K562 (cell line): ENCODE data around the gene ARHGEF26. TPM values are rescaled to one million over a fixed set of nuclear protein-coding genes. Genes with fewer than 3 reads are reported as not detected.

Experiments
- ATAC-seq: fragments of 200-7000 bp; cut with Tn5 transposase; 3 replicates; pipeline ENCODE4 v1.9.1; 2020; ENCODE audit warnings: moderate library complexity
- BruUV-seq: library from RNA; stranded (reverse); fragments of 400-500 nt; replicated peaks from 2 replicates; lab custom pipeline; 2021; lab: Mats Ljungman, UMichigan
- CTCF ChIA-PET: fragments of 300-600 bp; formaldehyde crosslinking; extraction: SDS; loops from one replicate; lab custom pipeline; 2021; ENCODE audit warnings: low intra/inter-chr PET ratio; lab: Yijun Ruan, JAX
- POLR2A ChIA-PET: fragments of 300-600, 350-650 bp; sonication (Branson Sonifier 250); formaldehyde crosslinking; extraction: SDS; loops from one replicate; lab custom pipeline; 2021; ENCODE audit warnings: antibody characterized with exemption, inconsistent platforms; lab: Yijun Ruan, JAX
- DNase-seq, 4 experiments: peaks; one replicate each; pipeline versions ENCODE4 v3.0.0 to v3.0.0-alpha.2; 2011 to 2018; ENCODE audit warnings: low spot score in 3 of 4, mixed read lengths in 3 of 4; ENCODE audit errors: extremely low read depth in 1 of 4
- FAIRE-seq: peaks from 2 replicates; lab custom pipeline; 2011; peaks lifted over from hg19 to GRCh38; lab: Jason Lieb, UNC
- H2AFZ ChIP-seq: 2 replicates; pipeline ENCODE4 v1.6.0; 2011; ENCODE audit warnings: low read depth, low read length, control low read depth, inconsistent platforms
- H3K27ac ChIP-seq: fragments of 200-600 bp; 3 replicates; pipeline ENCODE4 v1.8.0; 2011; ENCODE audit warnings: low read depth, mild to moderate bottlenecking, control low read depth, inconsistent platforms, low read length, moderate library complexity, mixed read lengths; ENCODE audit errors: extremely low read depth
- H3K27me3 ChIP-seq, 2 experiments: fragments of 300-600 bp in 1 of 2; 2 replicates in 1 of 2; 3 replicates in 1 of 2; pipeline versions ENCODE4 v1.6.0 to v1.8.0; 2011; ENCODE audit warnings: inconsistent platforms in 2 of 2, low read length in 2 of 2, mild to moderate bottlenecking in 1 of 2, mixed read lengths in 1 of 2, moderate library complexity in 1 of 2; ENCODE audit not compliant: control insufficient read depth in 2 of 2, insufficient read depth in 2 of 2
- H3K36me3 ChIP-seq: fragments of 300-600 bp; 3 replicates; pipeline ENCODE4 v1.8.0; 2011; ENCODE audit warnings: mild to moderate bottlenecking, low read length, inconsistent platforms; ENCODE audit not compliant: control insufficient read depth, insufficient read depth
- H3K4me1 ChIP-seq, 2 experiments: fragments of 200-600 bp in 1 of 2; replicated peaks in 1 of 2; 2 replicates in 1 of 2; 3 replicates in 1 of 2; pipeline versions ENCODE4 v1.5.1 to v1.8.0; 2011; ENCODE audit warnings: inconsistent platforms in 2 of 2, low read length in 2 of 2, mild to moderate bottlenecking in 1 of 2, mixed read lengths in 1 of 2, moderate library complexity in 1 of 2; ENCODE audit not compliant: control insufficient read depth in 2 of 2, insufficient read depth in 2 of 2
- H3K4me2 ChIP-seq: 2 replicates; pipeline ENCODE4 v1.6.1; 2011; ENCODE audit warnings: low read length, control low read depth, inconsistent platforms, mixed read lengths; ENCODE audit not compliant: insufficient read depth
- H3K4me3 ChIP-seq: fragments of 200-600 bp; sonication (generic), shearing (Covaris generic); 2 replicates; pipeline ENCODE4 v1.5.1; 2016; ENCODE audit warnings: control low read depth, inconsistent platforms
- H3K79me2 ChIP-seq: fragments of 200-600 bp; 3 replicates; pipeline ENCODE4 v1.8.0; 2011; ENCODE audit warnings: low read length, inconsistent platforms; ENCODE audit not compliant: control insufficient read depth, insufficient read depth
- H3K9ac ChIP-seq, 2 experiments: 2 replicates each; pipeline versions ENCODE4 v1.6.0 to v1.6.1; 2011; ENCODE audit warnings: low read depth in 2 of 2, low read length in 2 of 2, control low read depth in 1 of 2, inconsistent platforms in 1 of 2, mild to moderate bottlenecking in 1 of 2, mixed read lengths in 1 of 2; ENCODE audit not compliant: insufficient read depth in 1 of 2
- H3K9me1 ChIP-seq: one replicate; pipeline ENCODE4 v1.6.0; 2011; ENCODE audit warnings: inconsistent platforms, mild to moderate bottlenecking, low read length, moderate library complexity; ENCODE audit not compliant: control insufficient read depth, insufficient read depth
- H3K9me3 ChIP-seq: replicated peaks from 2 replicates; pipeline ENCODE4 v1.5.1; 2011; ENCODE audit warnings: low read depth, low read length, inconsistent platforms; ENCODE audit not compliant: control insufficient read depth, insufficient read depth
- H4K20me1 ChIP-seq: replicated peaks from 2 replicates; pipeline ENCODE4 v1.6.1; 2011; ENCODE audit warnings: low read length, inconsistent platforms, mixed read lengths; ENCODE audit not compliant: control insufficient read depth, insufficient read depth
- CSDE1 ChIP-seq, 2 experiments: fragments of 450-650 bp; IDR thresholded peaks; 2 replicates each; pipeline ENCODE4 v1.6.1; 2016; ENCODE audit warnings: mild to moderate bottlenecking in 1 of 2
- ELF4 ChIP-seq: fragments of 450-650 bp; formaldehyde crosslinking; IDR thresholded peaks from 2 replicates; pipeline ENCODE4 v1.4.0; 2022; ENCODE audit warnings: missing genetic modification characterization
- EP300 ChIP-seq: IDR thresholded peaks from 2 replicates; pipeline ENCODE4 v1.6.1; 2012; ENCODE audit warnings: low read length, improper control_type of control experiment
- PCBP2 ChIP-seq: fragments of 200-400 bp; formaldehyde crosslinking; IDR thresholded peaks from 2 replicates; pipeline ENCODE4 v1.6.1; 2018; ENCODE audit warnings: low read length, low read depth, mild to moderate bottlenecking, moderate library complexity; ENCODE audit not compliant: poor library complexity, severe bottlenecking
- PHTF2 ChIP-seq: fragments of 250-450 bp; sonication (Bioruptor Pico); IDR thresholded peaks from 2 replicates; pipeline ENCODE4 v1.5.0; 2021; ENCODE audit warnings: mild to moderate bottlenecking
- RBM15 ChIP-seq: fragments of 200-400 bp; formaldehyde crosslinking; IDR thresholded peaks from 2 replicates; pipeline ENCODE4 v1.6.1; 2018; ENCODE audit warnings: mild to moderate bottlenecking, low read length, moderate library complexity; ENCODE audit not compliant: insufficient read depth
- RHOXF2B ChIP-seq: fragments of 250-450 bp; sonication (Bioruptor Pico); conservative IDR thresholded peaks from 2 replicates; pipeline ENCODE4 v1.5.1; 2021
- SRSF3 ChIP-seq: fragments of 200-400 bp; formaldehyde crosslinking; IDR thresholded peaks from 2 replicates; pipeline ENCODE4 v1.6.1; 2016; ENCODE audit warnings: mild to moderate bottlenecking, low read length, moderate library complexity; ENCODE audit not compliant: insufficient read depth
- TAF1 ChIP-seq: IDR thresholded peaks from 2 replicates; pipeline ENCODE4 v1.6.1; 2011; ENCODE audit warnings: mild to moderate bottlenecking, low read length, moderate library complexity; ENCODE audit not compliant: insufficient read depth, control insufficient read depth, severe bottlenecking; ENCODE audit errors: extremely low read depth
- TARDBP ChIP-seq: fragments of 450-650 bp; IDR thresholded peaks from 2 replicates; pipeline ENCODE4 v1.6.1; 2016
- TFAP4 ChIP-seq: sonication (generic); formaldehyde crosslinking; IDR thresholded peaks from 2 replicates; pipeline ENCODE4 v1.8.0; 2022; ENCODE audit warnings: missing genetic modification reagents, mild to moderate bottlenecking, moderate library complexity, borderline replicate concordance
- U2AF1 ChIP-seq: fragments of 200-400 bp; formaldehyde crosslinking; optimal IDR thresholded peaks from 2 replicates; pipeline ENCODE3; 2017; ENCODE audit warnings: mild to moderate bottlenecking, low read depth, low read length, moderate library complexity
- ZNF212 ChIP-seq: fragments of 450-650 bp; formaldehyde crosslinking; IDR thresholded peaks from 2 replicates; pipeline ENCODE4 v1.4.0; 2020; ENCODE audit warnings: mild to moderate bottlenecking
- ZNF24 ChIP-seq: fragments of 450-650 bp; IDR thresholded peaks from 2 replicates; pipeline ENCODE4 v1.6.1; 2016
- ZNF431 ChIP-seq: sonication (generic); formaldehyde crosslinking; IDR thresholded peaks from 2 replicates; pipeline ENCODE4 v1.8.0; 2022; ENCODE audit warnings: mild to moderate bottlenecking, missing genetic modification reagents
- WGBS: fragments of 100-300 bp; shearing (Covaris generic); methylation state at CpG from one replicate; pipeline ENCODE4 v1.1.6; 2016; ENCODE audit warnings: low coverage, mixed read lengths; ENCODE audit not compliant: insufficient coverage; ENCODE audit errors: missing lambda C conversion rate; 5-methylcytosine and 5-hydroxymethylcytosine counted together
- in situ Hi-C: fragments of 300-500 bp; cut with MboI; formaldehyde crosslinking; loops from 4 replicates; pipeline ENCODE4 v1.15.0; 2018; ENCODE audit warnings: inconsistent platforms, mixed read lengths
- intact Hi-C: fragments of 100-400 bp; cut with micrococcal nuclease; formaldehyde crosslinking; loops from 2 replicates; pipeline ENCODE4 v1.14.2; 2022
- polyA plus RNA-seq, 8 experiments: library from polyadenylated mRNA; depleted of rRNA in 4 of 8; stranded (reverse) in 5 of 8; unstranded in 3 of 8; fragments of >200 nt; fragmentation: Nextera tagmentation in 2 of 8; fragmentation: Illumina TruSeq in 1 of 8; extraction: Ambion mirVana in 2 of 8; extraction: Trizol in 1 of 8; gene quantifications; 2 replicates each; pipeline versions ENCODE4 v1.2.1 to v1.2.3, GENCODE V29; 2011 to 2014; ENCODE audit warnings: inconsistent platforms in 1 of 8, missing spikeins in 1 of 8
- total RNA-seq, 7 experiments: library from RNA; depleted of rRNA in 6 of 7; stranded (reverse); fragments of >200 nt in 6 of 7; fragmentation: Illumina TruSeq in 2 of 7; extraction: Trizol in 2 of 7; gene quantifications; 2 replicates each; pipeline versions ENCODE4 v1.2.1 to v1.2.3, GENCODE V29; 2011 to 2021; ENCODE audit warnings: low replicate concordance in 1 of 7
- TF ChIP-seq, protein P1 (sequence below), 3 experiments: IDR thresholded peaks in 2 of 3; conservative IDR thresholded peaks in 1 of 3; 2 replicates each; pipeline ENCODE4 v1.5.1; 2011 to 2012; ENCODE audit warnings: low read length in 3 of 3, mild to moderate bottlenecking in 3 of 3, control low read depth in 2 of 3, improper control_type of control experiment in 1 of 3, inconsistent platforms in 1 of 3, low read depth in 1 of 3, mixed read lengths in 1 of 3, moderate library complexity in 1 of 3; ENCODE audit not compliant: insufficient read depth in 2 of 3
- TF ChIP-seq, protein P2 (sequence below): fragments of 450-650 bp; formaldehyde crosslinking; IDR thresholded peaks from 2 replicates; pipeline ENCODE4 v1.4.0; 2020; ENCODE audit warnings: mild to moderate bottlenecking

ARHGEF26 gene
- total and polyA plus RNA-seq, 9 of the 15 experiments (the other 6 are each of a cell fraction or from before 2014, with no cell fraction given): 0.01 to 0.11 (median 0.04) TPM; not detected in 2

GRCh38 chr3:154192225-154192624 lies 71.0 kb downstream of the ARHGEF26 start (continued):
- TF ChIP-seq ZNF431 (CRISPR knock-in tag) (no peak), TFAP4 (no peak)

DNA sequence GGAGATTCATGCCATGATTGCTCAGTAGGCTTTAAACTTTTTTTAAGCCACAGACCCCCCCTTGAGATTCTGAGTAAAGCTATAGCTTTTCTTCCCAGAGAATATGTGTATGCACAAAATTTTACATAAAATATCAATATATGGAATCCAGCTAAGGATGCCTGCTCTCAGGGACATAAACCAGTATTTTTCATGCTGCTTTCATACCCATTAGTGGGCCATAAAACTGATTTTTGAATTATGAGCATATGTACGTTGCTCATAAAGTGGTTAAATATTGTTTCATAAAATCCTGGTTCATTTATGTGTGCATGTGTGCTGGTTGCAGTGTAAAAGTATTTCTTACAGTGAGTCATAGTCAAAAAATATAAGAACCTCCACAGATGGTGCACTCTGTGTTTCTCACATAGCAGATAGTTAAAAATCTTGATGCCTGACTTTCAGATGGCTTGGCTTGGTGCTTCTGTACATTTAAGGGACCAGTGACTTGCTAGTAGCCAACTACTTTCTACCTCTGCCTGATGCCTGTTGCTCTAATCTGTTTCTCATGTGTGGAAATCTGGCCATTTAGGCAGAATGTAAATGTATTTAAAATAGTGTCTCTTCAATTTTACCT lies 71.9 kb downstream of the ARHGEF26 start:
- Histone ChIP-seq H3K9me3 (no peaks in the 10 kb centered on the region), H2AFZ (no peak overlapping the region), H3K4me1 (no peaks in the 10 kb centered on the region), H3K79me2 (no peaks in the 10 kb centered on the region), H4K20me1 (no peaks in the 10 kb centered on the region), H3K27me3 (no peaks in the 10 kb centered on the region), H3K27ac (no peak overlapping the region), H3K9ac (no peak overlapping the region), H3K4me3 (no peak overlapping the region), H3K4me2 (no peak overlapping the region), H3K36me3 (no peaks in the 10 kb centered on the region)
- ChIA-PET POLR2A (no interaction called here), CTCF (no interaction called here)
- DNase-seq (no peak), FAIRE-seq (no peak), ATAC-seq (no peak)
- in situ Hi-C loops: no loop called here
- 0% methylated on average over 1 of the region's 1 CpG for WGBS
- no TSS peak for BruUV-seq
- intact Hi-C loops: no loop called here
- TF ChIP-seq U2AF1: no peak
- TF ChIP-seq CSDE1 (IDR thresholded peaks at IDR 0.05): no peak
- no peak for TF ChIP-seq PHTF2 (CRISPR knock-in tag)
- TF ChIP-seq, protein P1, sequence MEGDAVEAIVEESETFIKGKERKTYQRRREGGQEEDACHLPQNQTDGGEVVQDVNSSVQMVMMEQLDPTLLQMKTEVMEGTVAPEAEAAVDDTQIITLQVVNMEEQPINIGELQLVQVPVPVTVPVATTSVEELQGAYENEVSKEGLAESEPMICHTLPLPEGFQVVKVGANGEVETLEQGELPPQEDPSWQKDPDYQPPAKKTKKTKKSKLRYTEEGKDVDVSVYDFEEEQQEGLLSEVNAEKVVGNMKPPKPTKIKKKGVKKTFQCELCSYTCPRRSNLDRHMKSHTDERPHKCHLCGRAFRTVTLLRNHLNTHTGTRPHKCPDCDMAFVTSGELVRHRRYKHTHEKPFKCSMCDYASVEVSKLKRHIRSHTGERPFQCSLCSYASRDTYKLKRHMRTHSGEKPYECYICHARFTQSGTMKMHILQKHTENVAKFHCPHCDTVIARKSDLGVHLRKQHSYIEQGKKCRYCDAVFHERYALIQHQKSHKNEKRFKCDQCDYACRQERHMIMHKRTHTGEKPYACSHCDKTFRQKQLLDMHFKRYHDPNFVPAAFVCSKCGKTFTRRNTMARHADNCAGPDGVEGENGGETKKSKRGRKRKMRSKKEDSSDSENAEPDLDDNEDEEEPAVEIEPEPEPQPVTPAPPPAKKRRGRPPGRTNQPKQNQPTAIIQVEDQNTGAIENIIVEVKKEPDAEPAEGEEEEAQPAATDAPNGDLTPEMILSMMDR (IDR thresholded peaks at IDR 0.05 in 2 of 3, conservative IDR thresholded peaks at IDR 0.05 in 1 of 3; ENCODE audit: insufficient read depth in 2 of 3, low read depth in 1 of 3, low read length in 3 of 3): no peak
- TF ChIP-seq RBM15: no peak
- TF ChIP-seq ZNF24: no peak
- no peak for TF ChIP-seq ZNF212 (CRISPR knock-in tag)
- no peak for TF ChIP-seq TARDBP
- TF ChIP-seq TAF1: no peak
- TF ChIP-seq SRSF3: no peak
- no peak for TF ChIP-seq ELF4 (CRISPR knock-in tag)
- no peak for TF ChIP-seq RHOXF2B (CRISPR knock-in tag)
- TF ChIP-seq PCBP2: no peak
- TF ChIP-seq, protein P2, sequence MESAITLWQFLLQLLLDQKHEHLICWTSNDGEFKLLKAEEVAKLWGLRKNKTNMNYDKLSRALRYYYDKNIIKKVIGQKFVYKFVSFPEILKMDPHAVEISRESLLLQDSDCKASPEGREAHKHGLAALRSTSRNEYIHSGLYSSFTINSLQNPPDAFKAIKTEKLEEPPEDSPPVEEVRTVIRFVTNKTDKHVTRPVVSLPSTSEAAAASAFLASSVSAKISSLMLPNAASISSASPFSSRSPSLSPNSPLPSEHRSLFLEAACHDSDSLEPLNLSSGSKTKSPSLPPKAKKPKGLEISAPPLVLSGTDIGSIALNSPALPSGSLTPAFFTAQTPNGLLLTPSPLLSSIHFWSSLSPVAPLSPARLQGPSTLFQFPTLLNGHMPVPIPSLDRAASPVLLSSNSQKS (CRISPR knock-in tag): no peak
- no peak for TF ChIP-seq EP300
- TF ChIP-seq, all 486 proteins: peak for 0
- no peaks in the 10 kb centered on the region for H3K9me1 ChIP-seq
